ENCODE results near the gene SLC15A1.

Gene SLC15A1

GRCh38 chr13:98677398-98677797 lies 75.1 kb downstream of the SLC15A1 start:
- no peak for TF ChIP-seq CTCF (conservative IDR thresholded peaks at IDR 0.05; ENCODE audit: low read length)
- H3K4me3 ChIP-seq (ENCODE audit: low read length): no peak overlapping the region
- DNase-seq (ENCODE audit: low read depth): no peak

- H3K4me3 ChIP-seq (ENCODE audit: low read length): no peak overlapping the region
- TF ChIP-seq CTCF (conservative IDR thresholded peaks at IDR 0.05; ENCODE audit: low read length): no peak
- DNase-seq (ENCODE audit: low read depth): no peak
Observed at GRCh38 chr13:98676239-98676638, 76.2 kb downstream of the SLC15A1 start.

- no peak for DNase-seq (ENCODE audit: low read depth)
- TF ChIP-seq CTCF (conservative IDR thresholded peaks at IDR 0.05; ENCODE audit: low read length): no peak
Observed at GRCh38 chr13:98675837-98676236, 76.6 kb downstream of the SLC15A1 start.

GRCh38 chr13:98675066-98675465 lies 77.4 kb downstream of the SLC15A1 start:
- TF ChIP-seq CTCF (conservative IDR thresholded peaks at IDR 0.05; ENCODE audit: low read length): no peak
- no peak for DNase-seq (ENCODE audit: low read depth)
- no peak overlapping the region for H3K4me3 ChIP-seq (ENCODE audit: low read length)

More at GRCh38 chr13:98675837-98676236, 76.6 kb downstream of the SLC15A1 start:
- no peak overlapping the region for H3K4me3 ChIP-seq (ENCODE audit: low read length)

GRCh38 chr13:98672947-98673613 lies 79.4 kb downstream of the SLC15A1 start:
- peak; percentile 77 for DNase-seq (ENCODE audit: low read depth)
- H3K4me3 ChIP-seq (ENCODE audit: low read length): no peak overlapping the region
- peak; percentile 91 for TF ChIP-seq CTCF (conservative IDR thresholded peaks at IDR 0.05; ENCODE audit: low read length)

GRCh38 chr13:98668155-98668554 lies 84.3 kb downstream of the SLC15A1 start:
- H3K4me3 ChIP-seq (ENCODE audit: low read length): no peak overlapping the region
- no peak for DNase-seq (ENCODE audit: low read depth)
- TF ChIP-seq CTCF (conservative IDR thresholded peaks at IDR 0.05; ENCODE audit: low read length): no peak

GRCh38 chr13:98665638-98665995 lies 86.9 kb downstream of the SLC15A1 start:
- TF ChIP-seq CTCF (conservative IDR thresholded peaks at IDR 0.05; ENCODE audit: low read length): no peak
- H3K4me3 ChIP-seq (ENCODE audit: low read length): no peak overlapping the region
- DNase-seq (ENCODE audit: low read depth): no peak
